ENCODE data around the gene SYNE2.

GRCh38 chr14:63905370-63905769 lies 52.6 kb downstream of the SYNE2 start:
- TF ChIP-seq CTCF (IDR thresholded peaks at IDR 0.05; ENCODE audit: low read depth, low read length, poor library complexity, severe bottlenecking) (no peak), EZH2phosphoT487 (IDR thresholded peaks at IDR 0.05; ENCODE audit: borderline replicate concordance, low read length) (no peak)
